GM10847 (cell line): ENCODE data around the gene CCDC157.

Source experiments
- POLR2A ChIP-seq: IDR thresholded peaks from 2 replicates; pipeline ENCODE4 v1.6.1; 2011; ENCODE audit not compliant: insufficient read length; ENCODE audit errors: extremely low read depth

CCDC157 gene

GRCh38 chr22:30356449-30357235, at the start of gene CCDC157, which contains the start of gene SF3A1:
CCDC157 (plus strand) TSS chr22:30357007; CDS start chr22:30366001, 8,994 bp downstream.
SF3A1 (minus strand) TSS chr22:30356894; CDS start chr22:30356792, 102 bp downstream.
- TF ChIP-seq POLR2A, result peak; percentile 94

DNA sequence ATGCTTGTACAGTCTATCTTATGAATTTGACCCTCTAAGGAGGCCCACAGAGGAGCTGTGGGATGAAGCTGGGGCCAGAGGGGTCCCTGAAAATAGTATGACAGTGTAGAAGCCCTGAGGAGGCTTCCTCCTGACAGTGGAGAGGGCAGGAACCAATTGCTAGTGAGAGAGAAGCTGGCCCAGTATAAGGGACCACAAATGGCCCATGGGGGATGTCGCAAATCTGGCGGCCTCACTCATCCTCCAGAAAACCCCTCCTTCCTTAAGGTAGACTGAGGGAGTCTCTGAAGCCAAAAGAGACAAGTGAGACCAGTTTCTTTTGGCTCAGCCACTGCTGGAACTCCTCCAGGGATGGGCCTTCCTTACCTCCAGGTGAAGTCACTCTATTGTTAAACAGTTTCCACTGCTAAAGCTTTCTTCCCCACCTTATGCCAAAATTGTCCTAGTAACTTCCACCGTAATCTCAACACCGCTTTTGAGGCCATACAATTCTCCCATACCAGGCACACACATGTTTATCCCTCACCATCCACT, 49.7 kb upstream of the CCDC157 start:
- TF ChIP-seq POLR2A, result no peak

- no peak for TF ChIP-seq POLR2A
Observed at GRCh38 chr22:30308093-30308492, 48.7 kb upstream of the CCDC157 start.

DNA sequence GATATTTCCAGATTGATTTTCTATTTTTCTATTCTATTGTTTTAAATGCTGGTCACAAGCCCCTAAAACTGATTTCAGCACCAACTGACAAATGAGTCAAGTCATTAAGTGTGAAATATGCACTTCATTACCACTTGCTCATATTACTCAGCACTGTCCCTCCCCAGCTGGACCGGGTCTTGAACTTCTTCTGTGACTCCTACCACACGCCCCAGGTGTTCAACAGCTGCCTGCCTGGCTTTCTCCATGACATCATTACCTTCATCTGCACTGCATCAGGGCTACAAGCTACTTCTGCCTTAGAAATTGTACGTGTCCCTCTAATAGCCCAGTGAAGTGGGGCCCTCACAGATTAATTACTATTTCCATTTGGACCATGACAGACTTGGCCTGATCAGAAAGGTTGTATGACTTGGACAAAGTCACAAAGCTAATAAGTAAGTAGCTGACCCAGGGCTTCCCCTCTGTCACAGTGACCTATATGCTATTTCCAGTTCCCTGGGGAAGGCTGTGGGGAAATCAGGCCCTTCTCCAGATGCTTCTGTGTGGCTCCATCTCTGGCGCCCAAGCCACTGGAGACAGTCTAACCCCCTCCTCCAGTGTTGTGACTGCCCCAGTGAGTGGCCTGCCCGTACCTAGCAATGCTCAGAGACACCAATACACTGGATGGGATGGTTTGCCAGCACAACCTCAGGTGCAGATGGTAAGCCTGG, 48.1 kb upstream of the CCDC157 start:
- TF ChIP-seq POLR2A, result no peak

- no peak for TF ChIP-seq POLR2A
Observed at GRCh38 chr22:30309951-30310741, 46.7 kb upstream of the CCDC157 start.

DNA sequence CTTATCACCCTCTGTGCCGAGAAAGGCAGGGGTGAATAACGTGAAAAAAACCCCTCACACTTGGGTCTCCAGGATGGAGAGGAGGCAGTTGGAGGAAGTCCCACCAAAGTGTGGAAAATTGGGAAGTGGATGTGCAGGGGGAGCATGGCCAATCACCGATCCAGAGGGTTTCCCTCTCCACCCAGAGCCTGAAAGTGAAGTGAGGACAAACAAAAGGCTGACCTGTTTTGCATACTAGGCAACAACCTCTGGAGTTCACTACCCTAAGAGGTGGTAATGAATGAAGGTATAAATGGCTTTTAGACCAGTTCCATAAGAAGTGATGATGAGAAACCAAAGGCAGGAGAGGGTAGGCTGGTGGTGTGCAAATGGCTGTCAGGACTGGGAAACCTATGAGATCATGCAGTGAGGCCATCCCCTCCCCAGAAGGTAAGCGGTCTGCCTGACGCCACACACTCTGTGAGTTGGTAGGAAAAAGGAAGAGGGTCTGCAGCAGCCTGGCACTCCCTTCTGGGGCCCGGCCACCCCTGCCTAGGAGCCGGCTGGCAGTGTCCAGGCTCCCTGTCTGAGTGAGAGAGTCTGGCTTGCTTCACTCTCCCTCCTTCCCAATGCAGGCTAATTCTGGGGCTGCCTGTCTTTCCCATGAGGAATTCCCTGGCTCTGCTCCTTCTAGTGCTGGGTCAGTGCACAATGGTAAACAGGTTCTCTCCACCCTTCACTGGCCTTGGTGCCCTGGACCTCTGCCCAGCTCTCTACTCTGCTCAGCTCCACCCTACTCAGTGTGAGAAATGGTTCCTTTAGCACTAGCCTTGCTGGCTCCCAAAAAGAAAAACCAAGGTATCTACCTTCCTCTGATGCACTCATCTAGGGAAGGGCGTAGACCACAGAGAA, 45.7 kb upstream of the CCDC157 start:
- no peak for TF ChIP-seq POLR2A

- no peak for TF ChIP-seq POLR2A
Observed at GRCh38 chr22:30312053-30312452, 44.8 kb upstream of the CCDC157 start.

- TF ChIP-seq POLR2A, result no peak
Observed at GRCh38 chr22:30313527-30314363, 43.1 kb upstream of the CCDC157 start.

- TF ChIP-seq POLR2A, result no peak
Observed at GRCh38 chr22:30314915-30315314, 41.9 kb upstream of the CCDC157 start.

- no peak for TF ChIP-seq POLR2A
Observed at GRCh38 chr22:30315962-30316576, 40.7 kb upstream of the CCDC157 start.

GRCh38 chr22:30317778-30318177, 39.0 kb upstream of the CCDC157 start:
- no peak for TF ChIP-seq POLR2A

DNA sequence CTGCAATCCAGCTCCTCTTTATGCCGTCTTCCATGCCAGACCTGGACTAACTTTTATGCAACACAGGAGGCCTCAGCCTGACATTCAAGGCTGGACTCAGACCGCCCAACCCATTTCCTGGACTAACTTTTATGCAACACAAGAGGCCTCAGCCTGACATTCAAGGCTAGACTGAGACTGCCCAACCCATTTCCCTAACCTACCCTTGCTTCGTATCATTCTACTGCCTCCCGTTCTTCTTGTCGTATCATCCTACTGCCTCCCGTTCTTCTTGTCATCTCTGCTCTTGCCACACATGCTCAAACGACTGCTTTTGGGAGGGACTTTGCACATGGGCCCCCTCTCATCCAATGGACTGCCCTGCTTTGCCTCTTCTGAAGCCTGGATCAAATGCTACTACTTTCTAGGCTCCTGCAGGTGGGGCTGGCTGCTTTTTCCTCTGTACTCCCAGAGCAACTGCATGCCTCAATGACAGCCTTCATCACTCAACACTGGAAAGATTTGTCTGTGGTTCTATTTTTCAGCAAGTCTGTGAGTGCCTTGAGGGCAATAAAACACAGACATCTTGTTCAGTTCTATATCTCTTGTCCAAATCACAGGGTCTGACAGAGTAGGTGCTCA, 37.9 kb upstream of the CCDC157 start:
- TF ChIP-seq POLR2A, result no peak
